HG02759 (cell line): ENCODE data around the gene GGT6.

ENCODE experiments used
- ATAC-seq: cut with Tn5 transposase; IDR thresholded peaks from one replicate; pipeline ENCODE4 v1.9.1; 2021; ENCODE audit warnings: mild to moderate bottlenecking, moderate library complexity; ENCODE audit not compliant: unreplicated experiment

The GGT6 gene

DNA sequence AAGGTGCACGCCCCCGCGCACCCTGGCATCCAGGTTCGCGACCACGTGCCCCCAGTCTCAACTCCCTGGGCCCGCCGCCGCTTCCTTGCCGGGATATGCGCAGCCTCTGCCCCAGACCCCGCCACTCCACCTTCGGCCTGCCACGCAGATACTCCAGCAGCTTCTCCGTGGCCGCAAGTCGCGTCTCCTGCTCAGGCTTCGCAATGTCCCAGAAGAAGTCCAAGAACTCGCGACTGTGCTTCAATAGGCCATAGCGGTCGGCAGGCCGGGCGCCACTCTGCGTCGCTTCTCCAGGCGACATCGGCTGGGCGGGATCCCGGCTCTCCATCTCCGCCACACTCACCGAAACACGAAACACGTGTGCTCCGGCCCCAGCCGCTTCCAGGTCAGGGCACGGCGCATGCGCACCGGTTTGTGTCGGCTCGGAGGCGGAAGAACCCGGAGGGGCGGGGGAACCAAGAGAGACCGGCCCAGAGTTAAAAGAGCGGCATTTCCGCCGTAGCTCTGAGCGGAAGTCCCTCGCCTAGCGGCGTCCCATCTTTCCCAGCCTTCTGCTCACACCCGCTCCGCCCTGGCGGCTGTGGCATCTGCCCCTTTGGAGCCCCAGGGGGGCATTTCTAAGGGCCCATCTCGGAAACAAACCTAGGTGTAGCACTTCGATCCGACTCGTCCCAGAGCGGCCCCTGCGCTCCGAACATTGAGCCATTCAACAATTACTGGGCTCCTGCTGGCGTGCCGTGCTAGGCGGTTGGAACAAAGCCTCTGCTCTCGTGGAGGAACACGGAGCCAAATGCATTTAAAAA, 5.2 kb downstream of the GGT6 start, which contains the start of gene MYBBP1A:
TSS of gene MYBBP1A (minus strand) at position 388 of the 803 bp plus-strand sequence. CDS start at position 328, 60 bp downstream.
- ATAC-seq = peak; percentile 89

- no peak for ATAC-seq
Observed at GRCh38 chr17:4554441-4554996, 5.9 kb downstream of the GGT6 start.

GRCh38 chr17:4553669-4554068, 6.7 kb downstream of the GGT6 start:
- ATAC-seq = no peak

GRCh38 chr17:4551796-4552525, 8.4 kb downstream of the GGT6 start:
- no peak for ATAC-seq

DNA sequence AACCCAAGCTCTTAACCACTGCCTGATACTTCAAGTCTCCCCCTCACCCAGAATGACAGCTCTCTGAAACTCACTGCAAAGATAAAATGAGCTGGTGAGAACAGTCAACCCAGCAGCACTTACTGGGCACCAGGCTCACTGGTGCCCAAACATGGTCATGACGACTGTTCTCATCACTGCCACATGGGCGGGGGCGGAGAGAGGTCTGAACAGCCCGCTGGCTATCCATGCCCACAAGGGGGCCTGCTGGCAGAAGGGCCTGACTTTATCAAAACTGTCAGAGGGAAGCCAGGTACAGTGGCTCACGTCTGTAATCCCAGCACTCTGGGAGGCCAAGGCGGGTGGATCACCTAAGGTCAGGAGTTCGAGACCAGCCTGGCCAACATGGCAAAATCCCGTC, 9.2 kb downstream of the GGT6 start:
- no peak for ATAC-seq

DNA sequence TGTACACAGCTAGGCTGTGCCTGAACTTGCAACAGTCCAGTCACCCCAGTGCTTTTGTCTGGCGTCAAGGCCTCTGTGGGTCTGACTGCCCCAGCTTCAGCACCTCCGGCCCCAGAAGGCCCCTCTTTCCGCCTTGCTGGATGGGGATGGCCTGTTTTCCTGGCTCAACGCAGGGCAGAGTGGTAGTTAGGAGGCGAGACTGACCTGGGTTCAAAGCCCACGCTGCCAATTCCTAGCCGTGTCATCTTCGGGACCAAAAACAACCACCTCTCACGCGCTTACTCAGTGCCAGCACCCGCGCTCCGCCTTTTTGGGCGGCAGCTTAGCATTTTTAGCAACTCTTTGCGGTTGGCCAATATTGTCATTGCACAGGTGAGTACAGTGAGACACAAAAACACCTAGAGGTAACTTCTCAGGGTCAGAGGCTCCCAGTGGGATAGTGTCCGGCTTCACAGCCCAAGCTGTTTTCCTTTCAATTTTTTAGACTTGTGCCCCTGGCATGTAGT, 9.8 kb downstream of the GGT6 start:
- no peak for ATAC-seq

GRCh38 chr17:4549781-4550533, 10.4 kb downstream of the GGT6 start:
- ATAC-seq = no peak

DNA sequence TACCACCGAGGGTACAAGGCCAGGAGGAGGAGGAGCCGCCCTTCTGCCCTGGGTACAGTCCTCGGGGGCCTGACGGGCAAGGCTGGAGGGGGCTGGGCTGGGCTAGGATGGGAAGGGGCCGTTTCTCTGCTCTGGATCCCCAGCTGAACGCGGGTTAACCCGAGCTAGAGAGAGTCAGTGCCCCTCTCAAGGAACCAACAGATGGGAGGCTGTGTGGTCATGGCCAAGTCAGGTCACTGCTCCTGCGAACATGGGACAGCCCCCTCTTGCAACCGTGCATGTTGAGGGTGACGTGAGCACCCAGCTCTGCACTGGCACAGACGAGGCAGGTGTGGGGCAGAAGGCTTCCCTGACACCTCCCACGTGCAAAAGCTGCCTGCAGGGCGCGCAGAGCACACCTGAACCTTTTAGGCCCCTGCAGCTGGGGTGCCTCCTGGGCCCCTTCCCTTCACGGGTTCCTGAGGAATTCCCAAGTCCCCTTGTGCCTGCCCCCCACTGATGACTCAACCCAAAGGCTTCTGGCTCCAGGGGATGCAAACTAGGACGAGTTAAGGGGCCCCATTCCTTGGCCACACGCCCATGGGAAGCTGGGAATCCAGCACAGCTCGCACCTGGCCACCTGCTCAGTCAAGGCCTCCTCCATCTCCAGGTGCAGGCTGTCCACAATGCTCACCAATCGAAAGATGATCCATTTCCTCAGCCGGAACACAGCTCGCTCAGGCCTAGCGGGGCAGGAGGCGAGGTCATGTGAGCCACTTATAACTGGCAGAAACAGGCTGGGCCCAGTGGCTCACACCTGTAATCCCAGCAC, 11.5 kb downstream of the GGT6 start:
- no peak for ATAC-seq

DNA sequence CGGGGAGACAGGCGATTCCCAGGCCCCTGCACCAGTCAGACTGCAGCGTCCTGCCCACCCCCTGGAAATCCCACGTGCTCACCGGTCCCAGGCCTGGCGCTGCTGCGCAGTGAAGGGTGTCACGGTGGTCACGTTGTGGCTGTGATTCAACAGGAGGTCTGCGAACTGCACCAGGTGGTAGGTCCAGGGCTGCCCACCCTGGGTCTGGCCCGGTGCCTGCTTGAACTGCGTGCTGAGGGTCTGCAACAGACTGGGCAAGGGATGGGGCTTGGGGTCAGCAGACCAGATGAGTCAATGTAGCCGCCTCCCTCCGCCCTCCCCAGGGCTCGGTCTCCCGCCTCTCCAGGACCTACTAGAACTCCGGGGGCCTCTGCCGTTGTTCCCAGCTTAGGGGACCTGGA, 12.3 kb downstream of the GGT6 start:
- no peak for ATAC-seq

GRCh38 chr17:4547118-4547906, 13.1 kb downstream of the GGT6 start:
- ATAC-seq = no peak

DNA sequence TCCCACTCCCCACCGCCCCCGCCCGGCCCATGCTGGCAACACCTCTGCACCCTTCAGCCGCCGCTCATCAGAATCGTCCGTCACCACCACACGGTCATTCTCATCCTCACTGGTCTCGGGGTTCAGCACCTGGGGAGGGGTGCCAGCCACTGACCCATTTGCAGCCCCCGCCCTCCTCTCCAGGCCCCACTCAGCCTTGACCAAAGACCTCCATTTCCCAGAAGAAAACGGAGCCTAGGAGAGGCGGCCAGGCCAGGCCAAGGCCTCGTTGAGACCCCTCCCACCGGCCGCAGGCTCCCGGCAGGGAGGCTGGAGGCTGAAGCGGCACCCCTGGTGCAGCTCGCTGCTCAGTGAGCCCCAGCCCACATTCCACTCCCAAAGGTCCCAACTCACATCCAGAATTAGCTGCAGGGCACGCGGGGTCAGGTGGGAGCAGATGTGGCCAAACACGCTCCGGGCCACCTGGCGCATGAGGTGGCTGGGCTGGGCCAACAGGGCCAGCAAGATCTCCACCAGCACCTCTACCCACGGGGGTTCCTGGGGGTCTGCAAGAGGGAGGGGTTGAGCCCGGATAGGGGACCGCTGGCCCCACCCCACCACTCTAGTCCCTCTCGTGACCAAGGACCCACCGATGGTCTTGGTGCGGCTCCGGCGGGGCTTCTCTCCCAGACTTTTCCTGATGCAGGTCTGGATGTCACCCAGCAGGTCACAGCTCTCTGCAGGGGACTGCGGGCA, 15.0 kb downstream of the GGT6 start:
- ATAC-seq = no peak

GRCh38 chr17:4544951-4545216, 15.5 kb downstream of the GGT6 start:
- ATAC-seq = no peak

GRCh38 chr17:4544135-4544950, 16.0 kb downstream of the GGT6 start:
- no peak for ATAC-seq

DNA sequence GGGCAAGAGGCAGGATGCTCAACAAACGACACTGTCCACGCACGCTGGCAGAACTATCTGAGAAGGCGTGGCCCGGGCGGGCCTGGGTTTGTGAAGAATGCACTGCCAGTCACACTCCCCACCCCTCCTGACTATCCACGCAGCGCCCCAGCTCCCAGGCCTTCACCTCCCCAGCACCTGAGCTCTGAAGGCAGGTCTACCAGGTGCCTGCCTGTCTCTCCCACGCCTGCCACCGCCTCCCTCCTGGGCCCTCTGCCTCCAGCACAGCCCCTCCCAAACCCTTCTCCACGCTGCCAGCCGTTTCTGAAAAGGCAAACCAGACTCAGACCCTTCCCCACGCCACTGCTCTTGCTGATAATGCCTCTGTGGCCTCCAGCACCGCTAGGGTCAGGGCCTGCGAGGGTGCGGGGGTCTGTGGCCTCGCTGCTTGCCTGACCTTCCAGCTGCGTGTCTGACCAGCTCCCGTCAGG, 16.8 kb downstream of the GGT6 start:
- ATAC-seq = no peak

DNA sequence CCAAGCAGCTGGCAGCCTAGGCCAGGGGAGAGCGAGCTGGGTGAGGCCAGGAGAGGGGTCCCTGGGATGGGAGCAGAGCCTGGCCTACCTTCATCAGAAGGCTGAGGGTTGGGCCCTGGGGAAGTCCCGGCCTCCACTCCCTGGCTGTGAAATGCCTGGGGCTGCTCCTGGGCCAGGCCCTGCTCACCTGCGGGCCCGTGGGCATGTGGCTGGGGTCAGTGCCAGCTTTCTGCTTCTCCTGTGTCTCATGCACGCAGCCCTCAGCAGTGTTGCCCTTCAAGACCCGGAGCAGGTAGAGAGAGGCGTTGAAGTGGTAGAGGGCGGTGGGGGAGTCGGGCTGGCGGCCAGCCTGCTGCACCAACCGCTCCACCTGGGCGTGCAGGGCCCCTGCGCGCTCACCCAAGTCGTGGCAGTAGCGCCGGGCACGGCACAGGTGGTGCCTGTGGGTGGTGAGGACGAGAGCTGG, 17.6 kb downstream of the GGT6 start:
- ATAC-seq = no peak

DNA sequence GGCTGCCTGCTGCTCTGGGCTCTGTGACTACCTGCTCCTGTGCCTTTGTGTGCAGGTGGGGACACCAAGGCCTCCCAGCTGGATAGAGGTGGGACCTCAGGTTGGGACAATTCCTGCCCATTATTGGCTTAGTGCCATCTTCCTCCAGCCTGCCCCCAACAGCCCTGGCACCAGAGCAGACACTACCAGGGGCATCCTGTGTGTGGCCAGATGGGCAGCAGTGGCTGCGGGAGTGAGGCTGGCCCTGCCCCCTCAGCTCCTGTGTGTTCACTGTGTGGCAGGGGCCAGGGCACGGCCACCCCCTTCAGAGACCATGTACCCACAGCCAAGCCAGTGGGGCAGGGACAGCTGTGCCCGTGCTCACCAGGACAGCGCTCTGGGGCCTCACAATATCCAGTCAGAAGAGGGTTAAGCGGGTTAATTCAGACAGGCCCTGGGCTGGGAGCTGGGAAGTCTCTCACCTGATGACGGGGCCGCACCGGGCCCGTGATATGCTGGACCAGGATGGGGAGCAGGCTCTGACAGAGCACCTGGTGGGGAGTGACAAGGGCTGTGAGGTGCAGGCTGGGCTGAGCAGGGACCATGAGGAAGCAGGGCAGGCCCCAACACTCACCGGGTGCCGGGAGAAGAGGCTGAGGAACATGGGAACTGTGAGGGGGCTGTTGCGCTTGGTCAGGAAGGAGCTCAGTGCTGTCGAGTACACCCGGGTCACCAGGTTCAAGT, 18.2 kb downstream of the GGT6 start:
- no peak for ATAC-seq

- ATAC-seq = no peak
Observed at GRCh38 chr17:4541328-4542002, 18.9 kb downstream of the GGT6 start.
